IMR-90 (cell line): ENCODE results near the gene CDCP2.

Source experiments
- BHLHE40 ChIP-seq: fragments of 150-350 bp; IDR thresholded peaks from 2 replicates; pipeline ENCODE4 v1.6.1; 2016; ENCODE audit warnings: mild to moderate bottlenecking, low read depth, low read length
- CEBPB ChIP-seq: IDR thresholded peaks from 2 replicates; pipeline ENCODE4 v1.6.1; 2012; ENCODE audit warnings: low read depth, low read length, improper control_type of control experiment
- CTCF ChIP-seq: conservative IDR thresholded peaks from 2 replicates; pipeline ENCODE4 v1.5.1; 2012; ENCODE audit warnings: mild to moderate bottlenecking, low read depth, low read length, improper control_type of control experiment
- ELK1 ChIP-seq: fragments of 150-350 bp; IDR thresholded peaks from 2 replicates; pipeline ENCODE4 v1.6.1; 2016; ENCODE audit warnings: low read depth, mild to moderate bottlenecking, low read length, moderate library complexity, borderline replicate concordance
- MAFK ChIP-seq: IDR thresholded peaks from 2 replicates; pipeline ENCODE4 v1.6.1; 2012; ENCODE audit warnings: low read depth, low read length, improper control_type of control experiment
- MAZ ChIP-seq: IDR thresholded peaks from 2 replicates; pipeline ENCODE4 v1.6.1; 2012; ENCODE audit warnings: low read depth, mild to moderate bottlenecking, low read length, improper control_type of control experiment, moderate library complexity, borderline replicate concordance
- MXI1 ChIP-seq: IDR thresholded peaks from 2 replicates; pipeline ENCODE4 v1.6.1; 2012; ENCODE audit warnings: low read depth, mild to moderate bottlenecking, low read length, moderate library complexity, borderline replicate concordance
- POLR2A ChIP-seq: IDR thresholded peaks from 2 replicates; pipeline ENCODE4 v1.6.1; 2012; ENCODE audit warnings: mild to moderate bottlenecking, low read depth, low read length
- RAD21 ChIP-seq: IDR thresholded peaks from 2 replicates; pipeline ENCODE4 v1.6.1; 2012; ENCODE audit warnings: low read length, improper control_type of control experiment
- RCOR1 ChIP-seq: IDR thresholded peaks from 2 replicates; pipeline ENCODE4 v1.6.1; 2012; ENCODE audit warnings: mild to moderate bottlenecking, low read length, improper control_type of control experiment; ENCODE audit not compliant: insufficient replicate concordance
- RFX5 ChIP-seq: IDR thresholded peaks from 2 replicates; pipeline ENCODE4 v1.8.0; 2012; ENCODE audit warnings: low read depth, mild to moderate bottlenecking, low read length, moderate library complexity
- SMC3 ChIP-seq: fragments of 150-350 bp; IDR thresholded peaks from 2 replicates; pipeline ENCODE4 v1.6.1; 2016; ENCODE audit warnings: low read depth, mild to moderate bottlenecking, antibody characterized with exemption, low read length, moderate library complexity

- TF ChIP-seq CTCF, result no peak
- TF ChIP-seq CEBPB, result no peak
- no peak for TF ChIP-seq POLR2A
- no peak for TF ChIP-seq RAD21
- no peak for TF ChIP-seq BHLHE40
- TF ChIP-seq MAFK, result no peak
- TF ChIP-seq MXI1, result no peak
- no peak for TF ChIP-seq SMC3
- TF ChIP-seq ELK1, result no peak
- no peak for TF ChIP-seq MAZ
- no peak for TF ChIP-seq RFX5
- TF ChIP-seq RCOR1, result no peak
Observed at GRCh38 chr1:54174106-54174505, 21.3 kb upstream of the CDCP2 start.
